22Rv1 (cell line): ENCODE results near the gene HSPE1.

Source experiments
- CTCF ChIP-seq: fragments of 450-650 bp; IDR thresholded peaks from 2 replicates; pipeline ENCODE4 v1.5.1; 2017; ENCODE audit warnings: mild to moderate bottlenecking
- ZFX ChIP-seq: fragments of 450-650 bp; IDR thresholded peaks from 2 replicates; pipeline ENCODE4 v1.6.1; 2017; ENCODE audit warnings: antibody characterized with exemption, borderline replicate concordance

DNA sequence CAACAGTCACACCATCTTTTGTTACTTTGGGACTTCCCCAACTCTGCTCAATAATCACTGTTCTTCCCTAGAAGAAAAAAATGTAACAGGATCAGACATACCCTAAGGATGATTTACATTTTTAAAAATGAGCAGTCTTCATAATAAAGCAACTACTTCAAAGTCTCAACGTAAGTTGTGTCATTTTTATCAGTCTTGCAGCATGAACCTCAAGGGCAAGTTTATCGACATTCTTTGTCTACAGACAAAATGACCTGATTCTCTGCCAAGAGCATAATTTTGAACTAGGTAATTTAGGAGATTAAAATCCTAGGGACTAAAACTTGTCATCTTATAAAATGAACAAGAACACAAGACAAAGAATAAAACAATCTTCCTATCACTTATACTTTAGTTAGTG, 2.9 kb upstream of the HSPE1 start:
- TF ChIP-seq CTCF (no peak), ZFX (no peak)
